NCI-H128 (cell line): Measurements from ENCODE around the gene TNRC6B.

Source experiments
- DNase-seq: peaks from one replicate; lab custom pipeline; 2025; ENCODE audit not compliant: unreplicated experiment; lab: John Stamatoyannopoulos, UW

Gene TNRC6B

DNA sequence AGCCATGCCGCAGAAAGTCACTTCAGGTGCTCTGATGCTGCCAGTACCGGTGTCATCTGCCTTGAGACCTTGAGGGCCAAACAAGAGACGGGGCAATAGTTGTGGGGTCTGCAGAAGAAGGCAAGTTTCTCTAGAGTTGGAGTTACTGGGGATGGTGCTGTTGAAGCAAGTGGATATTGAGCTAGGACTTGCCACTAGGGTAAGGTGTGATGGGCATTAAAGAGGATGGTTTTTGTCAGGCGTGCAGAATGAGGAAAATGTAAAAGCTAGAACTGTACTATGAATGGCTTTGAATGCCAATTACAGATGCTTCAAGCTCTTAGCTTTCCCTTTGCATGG, 61.6 kb downstream of the TNRC6B start:
- no peak for DNase-seq

DNA sequence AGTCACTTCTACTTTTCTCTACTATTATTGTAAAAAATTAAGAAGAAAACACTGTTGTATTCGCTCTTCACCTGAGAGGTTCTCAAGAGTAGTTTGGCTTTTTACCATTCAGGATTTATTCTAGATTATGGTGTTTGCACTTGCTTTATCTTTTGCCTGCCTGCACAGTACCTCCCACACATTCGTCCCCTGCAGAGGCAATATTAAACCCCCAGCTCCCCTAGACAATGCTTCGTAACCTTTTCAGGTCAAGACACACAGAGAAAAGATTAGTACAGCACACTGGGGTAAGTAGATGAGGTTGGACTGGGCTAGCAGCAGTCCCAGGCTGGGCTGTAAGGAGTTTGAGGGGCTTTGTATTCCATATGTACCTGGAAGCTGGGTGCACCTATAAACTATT, 62.4 kb downstream of the TNRC6B start:
- DNase-seq: no peak

DNA sequence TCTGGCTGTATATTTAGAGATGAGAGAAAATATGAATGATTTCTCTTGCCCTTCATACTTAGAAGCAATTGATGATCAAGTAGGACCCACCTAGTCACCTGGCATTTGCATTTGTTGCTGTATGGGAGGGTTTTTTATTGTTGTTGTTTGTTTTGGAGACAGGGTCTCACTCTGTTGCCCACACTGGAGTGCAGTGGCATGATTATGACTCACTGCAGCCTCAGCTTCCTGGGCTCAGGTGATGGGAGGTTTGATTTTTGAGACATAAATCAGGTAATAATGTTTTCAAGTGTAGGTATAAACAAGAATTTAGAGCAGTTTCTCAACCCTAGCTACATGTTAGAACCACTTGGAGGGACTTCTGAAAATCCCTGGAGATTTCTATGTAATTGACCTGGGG, 63.0 kb downstream of the TNRC6B start:
- DNase-seq: no peak

DNA sequence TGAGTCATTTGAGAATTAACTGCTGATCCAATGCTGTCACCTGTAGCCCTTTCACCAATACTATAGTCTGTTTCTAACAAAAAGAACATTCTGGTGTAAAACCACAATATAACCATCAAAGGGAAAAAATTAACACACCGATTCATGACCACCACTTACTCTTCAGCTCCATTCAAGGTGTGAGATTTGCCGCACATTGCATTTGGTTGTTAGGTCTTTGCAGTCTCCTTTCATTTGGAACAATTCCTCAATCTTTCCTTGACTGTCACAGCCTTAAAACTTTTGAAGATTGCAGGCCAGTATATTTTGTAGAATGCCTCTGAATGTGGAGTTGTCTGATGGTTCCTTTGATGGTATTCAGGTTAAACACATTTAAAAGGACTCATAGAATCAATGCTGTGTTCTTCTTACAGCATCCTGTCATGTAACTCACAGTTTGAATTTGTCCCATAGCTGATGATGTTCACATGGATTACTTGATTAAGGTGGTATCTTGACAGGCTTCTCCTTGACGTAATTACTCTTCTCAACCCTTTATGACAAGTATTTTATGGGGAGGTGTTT, 63.6 kb downstream of the TNRC6B start:
- DNase-seq: no peak

DNA sequence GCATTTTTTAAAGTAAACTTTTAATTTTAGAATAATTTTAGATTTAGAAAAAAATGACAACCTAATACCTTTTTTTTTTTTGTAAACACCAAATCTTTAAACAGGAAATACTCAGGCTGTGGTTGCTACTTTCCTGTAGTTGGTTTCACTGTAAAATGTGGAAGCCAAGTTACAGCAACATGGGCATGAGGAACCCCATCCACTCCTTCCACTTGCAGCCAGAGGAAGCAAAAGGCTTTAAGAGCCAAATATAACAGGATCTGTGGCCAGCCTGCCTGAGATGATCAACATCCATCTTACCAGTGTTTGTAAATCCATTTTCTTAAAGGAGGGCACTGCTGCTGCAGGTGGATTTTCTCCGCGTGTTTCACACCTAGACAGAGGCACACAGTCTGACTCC, 66.2 kb downstream of the TNRC6B start:
- no peak for DNase-seq

DNA sequence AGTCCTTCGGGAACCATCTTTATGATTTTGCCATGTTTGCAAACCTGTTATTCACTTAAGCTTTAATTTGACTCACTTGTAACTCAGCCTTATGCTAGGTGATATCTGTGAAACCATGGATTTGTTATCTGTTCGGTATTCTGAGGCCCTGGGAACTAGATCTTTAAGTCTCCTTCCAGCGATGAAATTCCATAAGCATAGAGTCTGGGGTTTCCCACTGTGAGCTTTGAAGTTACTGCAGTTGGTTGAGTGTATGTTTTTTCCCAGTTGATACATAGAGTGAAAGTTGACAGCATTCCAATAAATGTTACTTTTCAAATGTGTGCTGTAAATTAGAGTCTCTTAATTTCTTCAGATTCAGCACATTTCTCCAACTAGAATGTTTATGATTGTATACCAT, 66.9 kb downstream of the TNRC6B start:
- no peak for DNase-seq

DNA sequence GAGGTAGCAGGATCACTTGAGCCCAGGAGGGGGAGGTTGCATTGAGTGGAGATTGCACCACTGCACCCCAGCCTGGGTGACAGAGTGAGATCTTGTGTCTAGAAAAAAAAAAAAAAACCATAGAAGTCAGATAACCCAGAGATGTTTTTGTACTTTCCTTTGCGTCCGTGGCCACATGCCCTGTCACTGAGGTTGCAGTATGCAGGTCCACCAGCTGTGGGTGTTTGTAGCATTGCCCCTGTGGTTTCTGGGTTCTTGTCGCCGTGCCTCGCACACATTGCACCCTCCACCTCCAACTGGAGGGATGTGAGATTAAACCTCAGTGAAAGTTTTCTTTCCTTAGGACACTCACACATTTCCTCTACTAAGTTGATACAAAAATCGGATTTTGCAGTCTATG, 70.3 kb downstream of the TNRC6B start:
- DNase-seq: no peak

DNA sequence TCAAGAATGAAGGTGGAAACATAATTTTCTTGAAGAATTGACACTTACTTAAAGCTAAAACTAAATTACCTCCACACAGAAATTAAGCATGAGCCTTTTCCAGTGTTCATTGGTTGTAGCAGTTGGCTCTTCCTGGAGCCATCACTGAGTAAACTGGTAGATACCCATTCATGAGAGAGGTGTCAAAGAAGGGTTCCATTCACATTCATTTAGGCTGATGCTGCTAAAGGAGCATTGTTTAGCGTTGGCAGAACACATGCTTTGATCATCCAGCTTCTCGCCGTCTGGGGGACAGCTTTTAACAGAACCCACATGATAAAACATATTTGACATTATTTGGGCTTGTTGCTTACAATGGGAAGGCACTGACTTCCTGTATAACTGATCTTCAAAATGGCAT, 71.6 kb downstream of the TNRC6B start:
- no peak for DNase-seq

DNA sequence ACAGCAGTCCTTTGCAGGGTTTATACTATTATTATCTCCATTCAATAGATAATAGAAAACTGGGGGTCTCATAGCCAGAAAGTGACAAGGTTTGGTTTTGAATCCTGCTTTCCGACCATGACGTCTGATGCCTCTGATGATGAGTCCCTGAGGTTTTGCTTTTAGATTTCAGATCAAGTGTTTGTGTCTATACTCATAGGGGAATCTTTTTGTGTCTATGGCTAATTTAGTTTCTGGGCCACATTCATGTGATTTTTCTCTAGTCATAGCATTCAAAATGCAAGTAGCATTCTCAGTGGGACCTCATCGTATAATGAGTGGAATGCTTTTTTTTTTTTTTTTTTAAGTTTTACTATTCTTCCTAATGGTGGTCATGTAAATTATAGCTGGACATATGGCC, 72.9 kb downstream of the TNRC6B start:
- no peak for DNase-seq

DNA sequence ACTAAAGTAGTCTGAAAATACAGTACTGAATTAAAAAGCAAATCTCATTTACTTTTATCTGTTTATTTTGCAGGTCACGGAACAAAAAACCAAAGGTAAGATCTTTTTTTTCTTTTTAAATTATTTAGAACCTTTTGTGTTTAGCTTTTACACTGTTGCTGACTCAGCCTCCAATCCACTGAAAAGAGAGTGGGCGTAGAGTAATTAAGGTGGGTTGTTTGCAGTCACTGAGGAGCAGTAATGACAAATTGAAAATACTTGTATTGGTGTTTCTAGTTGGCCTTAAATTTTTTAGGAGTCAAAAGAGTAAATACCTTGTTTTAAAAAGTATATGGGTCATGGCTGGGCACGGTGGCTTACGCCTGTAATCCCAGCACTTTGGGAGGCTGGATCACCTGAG, 73.4 kb downstream of the TNRC6B start:
- DNase-seq: no peak

DNA sequence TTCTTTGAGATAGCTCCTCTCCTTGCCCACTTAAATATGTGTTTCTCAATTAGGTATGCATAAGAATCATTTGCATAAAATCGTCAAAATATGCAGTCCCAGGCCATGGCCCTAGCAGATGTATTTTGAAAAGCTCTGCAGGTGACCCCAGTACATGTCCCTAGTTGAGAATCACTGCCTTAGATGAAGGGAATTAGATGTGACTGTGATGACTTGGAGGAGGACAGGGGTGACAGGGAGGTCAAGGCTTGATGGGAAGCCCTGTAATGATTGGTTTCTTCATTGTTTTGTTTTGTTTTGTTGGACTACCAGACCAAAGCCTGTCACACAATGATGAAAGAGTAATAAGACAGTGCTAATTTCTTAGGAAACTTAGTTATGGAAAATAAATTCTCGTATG, 74.4 kb downstream of the TNRC6B start:
- DNase-seq: no peak

DNA sequence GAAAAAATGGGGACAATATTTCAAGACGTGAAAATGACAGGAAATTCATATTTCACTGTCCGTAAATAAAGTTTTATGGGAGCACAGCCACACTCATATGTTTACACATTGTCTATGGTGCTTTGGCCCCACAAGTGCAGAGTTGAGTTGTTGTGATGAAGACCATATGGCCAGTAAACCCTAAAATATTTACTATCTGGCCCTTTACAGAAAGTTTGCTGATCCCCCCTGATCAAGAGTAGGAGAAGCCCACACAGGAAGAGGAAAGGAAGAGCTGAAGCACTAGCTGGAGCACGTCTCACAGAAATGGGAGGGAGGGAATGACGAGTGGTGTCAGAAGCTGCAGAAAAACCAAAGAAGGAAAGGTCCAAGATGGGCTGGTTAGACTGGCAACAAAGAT, 78.8 kb downstream of the TNRC6B start:
- no peak for DNase-seq

DNA sequence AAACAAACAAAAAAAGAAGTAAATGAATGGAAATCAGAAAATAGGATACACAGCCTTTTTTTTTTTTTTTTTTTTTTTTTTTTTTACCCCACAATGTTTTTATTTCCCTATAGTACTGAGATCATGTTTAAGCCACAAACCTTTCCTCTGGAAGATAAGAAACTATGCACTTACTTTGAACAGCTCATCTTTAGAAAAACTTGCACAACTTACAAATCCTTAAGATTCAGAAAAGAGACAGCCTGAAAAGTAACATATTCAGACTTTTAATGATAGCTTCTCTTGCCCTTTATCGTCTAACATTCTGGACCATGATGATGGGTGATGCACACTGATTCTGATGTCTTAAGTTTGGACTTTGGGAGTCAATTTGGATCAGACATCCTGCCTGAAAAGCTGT, 80.3 kb downstream of the TNRC6B start:
- DNase-seq: no peak

DNA sequence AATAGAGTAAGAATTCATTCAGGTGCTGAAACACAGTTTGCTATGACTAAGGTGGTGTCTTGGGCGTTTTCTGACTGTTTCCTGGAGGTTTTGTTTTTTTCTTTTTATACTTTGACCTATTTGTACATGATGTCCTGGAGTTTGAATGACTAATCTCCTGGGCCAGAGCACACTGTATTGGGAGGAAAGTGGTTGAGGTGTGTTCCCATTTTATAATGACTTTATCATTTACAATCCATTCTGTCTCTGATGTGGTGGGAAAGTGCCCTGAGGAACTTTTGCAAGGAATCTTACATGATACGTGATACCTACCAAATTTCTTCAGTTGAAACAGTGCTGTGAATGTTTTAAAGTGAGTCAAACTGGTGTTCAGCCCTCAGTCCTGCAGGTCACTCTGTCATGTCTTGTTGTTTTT, 80.8 kb downstream of the TNRC6B start:
- no peak for DNase-seq

DNA sequence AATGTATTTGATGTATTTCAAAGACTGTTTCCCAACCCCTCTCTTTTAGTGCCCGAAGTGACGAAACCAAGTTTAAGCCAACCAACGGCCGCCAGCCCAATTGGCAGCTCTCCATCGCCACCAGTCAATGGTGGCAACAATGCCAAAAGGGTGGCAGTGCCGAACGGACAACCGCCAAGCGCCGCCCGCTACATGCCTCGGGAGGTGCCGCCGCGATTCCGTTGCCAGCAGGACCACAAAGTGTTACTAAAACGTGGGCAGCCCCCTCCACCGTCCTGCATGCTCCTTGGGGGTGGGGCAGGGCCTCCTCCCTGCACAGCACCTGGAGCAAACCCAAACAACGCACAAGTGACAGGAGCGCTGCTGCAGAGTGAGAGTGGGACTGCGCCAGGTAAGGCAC, 84.1 kb downstream of the TNRC6B start:
- no peak for DNase-seq

DNA sequence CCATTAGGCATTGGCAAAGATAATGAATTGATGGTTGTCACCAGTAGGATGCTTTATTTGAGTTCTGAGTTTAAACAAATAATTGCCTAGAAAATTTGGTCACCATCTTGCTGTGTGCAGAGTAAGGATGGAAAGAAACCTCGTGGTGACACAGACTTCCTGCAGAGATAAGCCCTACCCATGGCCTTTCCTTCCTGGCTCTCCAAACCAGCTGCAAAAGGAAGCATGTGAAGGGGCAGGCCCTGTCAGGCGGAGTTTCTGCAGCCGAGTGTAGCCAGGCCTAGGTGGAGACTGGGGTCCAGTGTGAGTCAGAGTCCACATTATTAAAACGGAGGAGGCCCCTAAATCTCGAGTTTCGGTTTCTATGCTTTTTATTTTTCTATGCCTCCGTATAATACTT, 85.5 kb downstream of the TNRC6B start:
- DNase-seq: no peak

DNA sequence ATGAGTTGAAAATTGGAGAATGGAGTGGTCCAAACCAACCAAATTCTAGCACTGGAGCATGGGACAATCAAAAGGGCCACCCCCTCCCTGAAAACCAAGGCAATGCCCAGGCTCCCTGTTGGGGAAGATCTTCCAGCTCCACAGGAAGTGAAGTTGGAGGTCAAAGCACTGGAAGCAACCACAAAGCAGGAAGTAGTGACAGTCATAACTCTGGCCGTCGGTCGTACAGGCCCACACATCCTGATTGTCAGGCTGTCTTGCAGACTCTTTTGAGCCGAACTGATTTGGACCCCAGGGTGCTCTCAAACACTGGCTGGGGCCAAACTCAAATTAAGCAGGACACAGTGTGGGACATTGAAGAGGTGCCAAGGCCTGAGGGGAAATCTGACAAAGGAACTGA, 88.1 kb downstream of the TNRC6B start:
- no peak for DNase-seq

DNA sequence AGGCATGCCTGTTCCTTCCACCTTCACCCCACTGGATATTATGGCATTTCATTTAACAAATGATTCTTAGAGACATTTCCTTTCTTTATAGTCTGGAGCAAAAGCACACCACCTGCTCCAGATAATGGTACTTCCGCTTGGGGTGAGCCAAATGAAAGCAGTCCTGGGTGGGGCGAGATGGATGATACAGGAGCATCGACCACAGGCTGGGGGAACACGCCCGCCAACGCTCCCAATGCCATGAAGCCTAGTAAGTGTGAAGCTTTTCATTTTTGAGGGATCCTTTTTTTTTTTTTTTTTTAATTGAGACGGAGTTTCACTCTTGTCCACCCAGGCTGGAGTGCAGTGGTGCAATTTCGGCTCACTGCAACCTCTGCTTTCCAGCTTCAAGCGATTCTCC, 92.3 kb downstream of the TNRC6B start:
- no peak for DNase-seq

DNA sequence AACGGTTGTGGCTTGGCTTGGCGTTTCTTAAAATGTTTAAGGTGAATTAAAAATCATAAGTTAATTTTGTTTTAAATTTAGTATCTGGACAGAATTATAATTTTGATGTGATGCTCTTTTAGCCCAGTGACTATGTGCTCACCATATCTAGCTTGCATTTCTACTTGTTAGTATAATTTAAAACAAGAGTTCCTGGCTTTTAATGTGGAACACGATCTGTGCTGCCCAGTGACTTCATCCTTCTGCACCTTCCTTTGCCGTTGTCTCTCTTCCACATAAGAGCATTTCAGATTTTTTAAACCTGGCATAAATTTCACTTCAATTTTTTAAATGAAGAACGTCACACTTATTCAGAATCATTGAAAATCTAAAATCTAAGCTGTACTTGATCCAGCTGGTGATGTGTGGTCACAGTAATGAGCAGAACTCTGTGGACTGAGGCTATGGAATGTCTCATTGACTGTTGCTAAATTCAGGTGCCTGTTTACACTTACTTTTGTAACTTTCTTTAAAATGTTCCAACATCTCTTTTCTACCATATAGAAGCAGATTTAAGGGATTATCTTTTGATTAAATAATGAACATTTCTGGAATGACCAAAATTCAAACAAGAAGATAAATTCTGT, 93.1 kb downstream of the TNRC6B start:
- DNase-seq: no peak

DNA sequence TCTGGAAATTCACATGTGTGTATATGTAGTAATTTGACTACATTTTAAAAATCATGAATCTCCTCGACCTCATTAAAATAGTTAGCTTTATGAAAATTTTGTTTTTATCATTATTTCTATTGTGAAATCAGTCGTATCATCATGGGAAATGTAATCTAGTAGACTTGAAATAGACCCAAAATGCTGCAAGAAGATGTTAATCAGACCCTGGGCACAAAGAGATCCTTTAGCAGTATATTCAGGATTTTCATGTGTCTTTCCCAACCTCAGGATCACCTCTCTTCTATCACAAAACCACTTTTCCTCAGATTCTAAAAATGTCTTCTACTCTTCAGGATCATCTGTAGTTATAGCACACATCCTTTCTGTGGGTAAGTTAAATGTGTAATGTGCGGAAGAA, 93.7 kb downstream of the TNRC6B start:
- no peak for DNase-seq

DNA sequence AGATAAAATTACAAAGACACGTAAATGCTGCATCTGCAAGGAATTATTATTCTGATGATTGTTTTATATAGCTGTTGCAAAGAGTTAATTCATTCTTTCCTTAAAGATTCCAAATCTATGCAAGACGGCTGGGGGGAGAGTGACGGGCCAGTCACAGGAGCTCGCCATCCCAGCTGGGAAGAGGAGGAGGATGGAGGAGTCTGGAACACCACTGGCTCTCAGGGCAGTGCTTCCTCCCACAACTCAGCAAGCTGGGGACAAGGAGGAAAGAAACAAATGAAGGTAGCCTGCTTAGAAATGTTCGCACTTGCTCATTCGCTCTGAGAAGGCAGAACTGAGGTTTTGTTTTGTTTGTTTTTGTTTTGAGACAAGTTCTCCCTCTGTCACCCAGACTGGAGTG, 95.6 kb downstream of the TNRC6B start:
- DNase-seq: no peak

DNA sequence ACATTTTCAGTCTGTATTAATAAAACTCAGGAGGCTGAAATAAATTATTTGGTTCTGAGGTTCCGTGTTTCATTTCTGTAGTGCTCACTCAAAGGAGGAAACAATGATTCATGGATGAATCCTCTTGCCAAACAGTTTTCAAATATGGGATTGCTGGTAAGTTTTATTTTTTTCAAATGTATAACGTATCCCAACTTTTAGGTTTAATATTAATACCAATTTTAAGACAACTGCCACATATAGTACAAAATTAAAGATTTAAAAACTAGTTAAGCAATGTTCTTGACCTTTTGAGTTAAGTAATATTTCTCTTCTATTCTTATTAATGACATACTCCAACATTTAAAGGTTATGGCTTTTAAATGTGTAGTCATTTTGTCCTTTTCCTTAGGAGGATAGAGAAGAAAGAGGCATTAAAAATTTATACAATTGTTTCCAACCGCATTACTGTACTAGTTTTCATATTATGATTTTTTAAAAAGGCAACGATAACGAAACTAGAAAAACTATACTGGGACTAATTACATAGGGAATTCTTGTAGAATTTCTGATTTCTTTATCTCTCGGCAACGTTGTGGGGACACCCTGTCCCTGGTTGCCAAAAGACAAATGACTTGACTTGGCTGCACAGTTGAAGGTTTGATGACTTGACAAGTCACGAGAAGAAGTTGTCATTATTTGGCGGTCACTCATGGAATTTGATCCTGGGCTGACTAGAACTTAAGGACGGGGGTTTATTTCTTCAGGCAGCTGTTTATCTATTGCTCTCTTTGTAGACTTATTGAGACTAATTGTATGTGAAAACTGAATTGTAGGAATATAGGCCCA, 99.5 kb downstream of the TNRC6B start:
- no peak for DNase-seq

DNA sequence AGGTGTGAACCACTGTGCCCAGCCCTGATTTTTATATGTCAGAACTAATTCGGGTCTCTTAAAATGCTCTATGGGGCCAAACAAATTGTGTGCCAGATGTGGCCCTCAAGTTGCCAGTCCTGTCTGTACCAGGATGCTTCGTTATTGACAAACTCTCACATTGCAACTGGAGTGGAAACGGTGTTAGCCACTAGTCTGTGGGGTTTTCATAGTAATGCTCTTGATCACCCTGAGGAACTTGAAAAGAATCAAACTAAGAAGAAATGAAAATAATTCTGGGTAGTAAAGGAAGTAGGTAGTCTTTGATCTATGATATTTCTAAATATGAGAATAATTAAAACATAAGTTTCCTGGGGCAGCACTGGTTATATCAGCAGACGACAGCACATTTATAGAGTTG, 101.3 kb downstream of the TNRC6B start:
- no peak for DNase-seq
